AG04450 (cell line): ENCODE measurements around the gene GDF7. TPM values are rescaled to one million over a fixed set of nuclear protein-coding genes. Genes with fewer than 3 reads are reported as not detected.

Source experiments
- CTCF ChIA-PET: fragments of 300-600, 350-600 bp; formaldehyde crosslinking; extraction: SDS; loops from one replicate; lab custom pipeline; 2022; ENCODE audit warnings: antibody characterized with exemption, inconsistent platforms; lab: Charles Lee
- POLR2A ChIA-PET: fragments of 350-600 bp; formaldehyde crosslinking; extraction: SDS; loops from one replicate; lab custom pipeline; 2021; ENCODE audit warnings: antibody characterized with exemption, inconsistent platforms; lab: Yijun Ruan, JAX
- DNase-seq: peaks from one replicate; pipeline ENCODE4 v3.0.0-alpha.2; 2011; ENCODE audit warnings: low read depth, low spot score
- H3K27ac ChIP-seq: one replicate; pipeline ENCODE4 v1.5.1; 2012; ENCODE audit warnings: low read depth, low read length, control low read depth
- H3K27me3 ChIP-seq: one replicate; pipeline ENCODE4 v1.6.0; 2012; ENCODE audit warnings: low read length; ENCODE audit not compliant: control insufficient read depth, insufficient read depth
- H3K4me3 ChIP-seq: 2 replicates; pipeline ENCODE4 v1.5.1; 2011; ENCODE audit warnings: mild to moderate bottlenecking, low read depth, low read length, control low read depth
- H3K9me3 ChIP-seq: 2 replicates; pipeline ENCODE4 v1.5.1; 2012; ENCODE audit warnings: low read length; ENCODE audit not compliant: control insufficient read depth, insufficient read depth
- CTCF ChIP-seq: IDR thresholded peaks from 2 replicates; pipeline ENCODE4 v1.5.1; 2011; ENCODE audit warnings: low read depth, low read length, control low read depth, inconsistent platforms
- polyA plus RNA-seq: library from polyadenylated mRNA; depleted of rRNA; stranded (reverse); fragments of >200 nt; gene quantifications from 2 replicates; pipeline ENCODE4 v1.2.3, GENCODE V29; 2011

GDF7 gene
- polyA plus RNA-seq, 1 experiment: 0.01 TPM

DNA sequence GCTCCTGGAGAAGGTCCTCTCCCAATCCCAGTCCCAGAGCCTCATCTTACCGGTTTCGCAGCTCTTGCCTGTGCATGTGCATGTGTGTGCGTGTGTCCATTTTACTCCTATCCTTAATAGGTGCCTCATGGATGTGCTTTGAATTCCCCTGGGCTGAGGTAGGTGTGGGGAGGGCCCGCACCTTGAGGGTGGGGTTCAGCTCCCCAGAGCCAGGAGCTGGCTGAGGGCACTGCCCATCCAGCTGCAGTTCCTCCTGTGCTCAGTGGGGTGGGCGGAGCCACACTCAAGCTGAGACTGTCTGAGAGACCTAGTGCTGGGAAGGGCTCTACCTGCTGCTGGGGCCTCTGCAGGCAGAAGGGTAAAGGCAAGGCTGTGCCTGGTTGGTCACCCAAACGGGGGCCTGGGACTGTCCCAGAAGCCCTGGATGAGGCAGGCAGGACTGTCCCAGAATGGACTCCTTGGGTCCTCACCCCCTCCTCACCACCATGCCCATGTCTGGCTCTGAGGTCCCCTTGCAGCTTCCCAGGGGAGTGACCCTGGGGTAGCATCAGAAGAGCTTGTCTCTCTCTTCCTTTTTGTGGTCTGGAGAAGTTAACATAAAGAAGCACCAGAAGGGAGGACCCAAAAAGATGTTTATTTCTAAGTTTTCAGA is 8.9 kb downstream of the GDF7 start:
- ChIA-PET POLR2A (interaction anchor here (1.0 kb wide), 1 partner anchor 147 kb away, joined by 6 read pairs; the partner anchor contains the start of gene LDAH), CTCF (interaction anchor here (0.5 to 8.1 kb wide), 8 partner anchors 14 to 287 kb away, joined by 3 to 94 read pairs (median 4); no protein-coding TSS in a partner anchor)
- H3K9me3 ChIP-seq: peaks cover 4% of the 10 kb centered on the region; the same call in 1 of the 2 replicates
- H3K4me3 ChIP-seq: no peak overlapping the region
- no peak overlapping the region for H3K27ac ChIP-seq
- no peak for TF ChIP-seq CTCF
- no peak for DNase-seq
- H3K27me3 ChIP-seq: peaks cover 20% of the 10 kb centered on the region

DNA sequence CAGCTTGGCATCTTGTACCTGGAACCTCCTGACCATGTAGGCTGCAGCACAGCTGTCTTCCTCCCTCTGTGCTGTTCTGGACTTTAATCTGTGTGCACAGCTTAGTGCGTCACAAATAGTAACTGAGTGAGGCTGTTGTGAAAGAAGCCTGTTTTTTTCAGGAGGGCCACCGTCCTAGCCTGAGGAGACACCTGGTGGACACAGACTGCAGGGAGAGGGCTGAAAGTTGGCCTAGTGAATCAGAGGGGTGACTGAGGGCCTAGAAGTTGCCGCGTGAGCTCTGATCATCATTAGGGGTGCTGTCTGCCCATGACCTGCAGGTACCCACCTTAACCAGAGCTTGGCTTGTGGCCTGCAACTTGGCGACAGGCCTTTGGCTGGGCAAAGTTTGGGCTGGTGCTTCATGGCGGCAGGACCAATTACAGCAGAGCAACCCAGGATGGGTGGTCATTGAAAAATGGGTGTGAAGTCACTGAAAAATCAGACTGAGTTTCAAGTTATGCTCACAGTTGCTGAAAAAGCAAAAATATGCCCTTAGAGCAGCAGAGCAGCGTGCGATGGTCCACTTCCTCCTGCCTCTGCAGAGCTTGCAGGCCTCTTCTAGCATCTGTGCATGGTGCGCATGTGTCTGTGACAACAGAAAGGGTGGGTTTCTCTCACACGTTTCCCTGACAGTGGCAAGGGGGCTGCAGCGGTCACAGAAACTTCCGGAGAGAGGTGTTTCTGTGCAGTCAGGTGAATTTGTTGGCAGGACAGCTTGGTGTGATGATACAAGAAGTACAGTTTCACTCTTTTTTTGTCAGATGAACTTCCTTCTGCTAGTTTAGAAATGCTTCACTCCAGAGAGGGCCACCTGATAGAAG is 9.6 kb downstream of the GDF7 start:
- H3K4me3 ChIP-seq: no peak overlapping the region
- peaks cover 14% of the 10 kb centered on the region for H3K27me3 ChIP-seq
- no peaks in the 10 kb centered on the region for H3K9me3 ChIP-seq
- no peak for TF ChIP-seq CTCF
- POLR2A ChIA-PET: no interaction called here
- DNase-seq: no peak
- H3K27ac ChIP-seq: no peak overlapping the region
- CTCF ChIA-PET: interaction anchor here (1.0 to 8.1 kb wide), 7 partner anchors 11 to 286 kb away, joined by 4 to 94 read pairs (median 7); partner anchors contain the start of gene HS1BP3

- Histone ChIP-seq H3K4me3 (no peak overlapping the region), H3K27ac (no peak overlapping the region), H3K9me3 (no peaks in the 10 kb centered on the region), H3K27me3 (peaks cover 5% of the 10 kb centered on the region)
- CTCF ChIA-PET: interaction anchor here (0.8 to 8.1 kb wide), 8 partner anchors 10 to 285 kb away, joined by 3 to 94 read pairs (median 6); partner anchors contain the start of gene HS1BP3
- no peak for DNase-seq
- POLR2A ChIA-PET: no interaction called here
- TF ChIP-seq CTCF: peak; percentile 14; the same call in 1 of the 2 replicates
Observed at GRCh38 chr2:20677301-20678085, 10.5 kb downstream of the GDF7 start.

DNA sequence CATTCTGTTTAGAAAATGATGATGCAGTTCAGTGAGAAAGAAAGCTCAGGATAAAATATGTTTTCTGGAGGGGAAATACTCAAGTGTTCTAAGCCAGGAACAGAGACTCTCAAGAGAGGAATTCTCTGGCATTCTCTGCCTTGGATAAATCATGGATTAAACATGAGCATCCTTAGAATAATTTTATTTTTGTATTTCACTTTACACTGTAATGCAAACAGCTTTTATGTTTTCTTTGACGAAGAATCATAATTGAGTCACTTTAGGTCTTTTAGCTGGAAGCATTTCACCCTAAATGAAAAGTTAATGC is 11.1 kb downstream of the GDF7 start:
- H3K9me3 ChIP-seq: no peaks in the 10 kb centered on the region
- no peak overlapping the region for H3K27ac ChIP-seq
- no peaks in the 10 kb centered on the region for H3K27me3 ChIP-seq
- no peak for TF ChIP-seq CTCF
- no peak for DNase-seq
- POLR2A ChIA-PET: no interaction called here
- no peak overlapping the region for H3K4me3 ChIP-seq
- CTCF ChIA-PET: interaction anchor here (0.8 to 2.0 kb wide), 5 partner anchors 9 to 27 kb away, joined by 3 to 16 read pairs (median 6); partner anchors contain the start of gene HS1BP3
